ENCODE measurements around the gene PRKCG.
"Not testable (repeated sequence)": the region's sequence is repeated elsewhere in the genome, so short reads cannot be mapped to it uniquely, and the experiment has no call there.

Gene PRKCG

DNA sequence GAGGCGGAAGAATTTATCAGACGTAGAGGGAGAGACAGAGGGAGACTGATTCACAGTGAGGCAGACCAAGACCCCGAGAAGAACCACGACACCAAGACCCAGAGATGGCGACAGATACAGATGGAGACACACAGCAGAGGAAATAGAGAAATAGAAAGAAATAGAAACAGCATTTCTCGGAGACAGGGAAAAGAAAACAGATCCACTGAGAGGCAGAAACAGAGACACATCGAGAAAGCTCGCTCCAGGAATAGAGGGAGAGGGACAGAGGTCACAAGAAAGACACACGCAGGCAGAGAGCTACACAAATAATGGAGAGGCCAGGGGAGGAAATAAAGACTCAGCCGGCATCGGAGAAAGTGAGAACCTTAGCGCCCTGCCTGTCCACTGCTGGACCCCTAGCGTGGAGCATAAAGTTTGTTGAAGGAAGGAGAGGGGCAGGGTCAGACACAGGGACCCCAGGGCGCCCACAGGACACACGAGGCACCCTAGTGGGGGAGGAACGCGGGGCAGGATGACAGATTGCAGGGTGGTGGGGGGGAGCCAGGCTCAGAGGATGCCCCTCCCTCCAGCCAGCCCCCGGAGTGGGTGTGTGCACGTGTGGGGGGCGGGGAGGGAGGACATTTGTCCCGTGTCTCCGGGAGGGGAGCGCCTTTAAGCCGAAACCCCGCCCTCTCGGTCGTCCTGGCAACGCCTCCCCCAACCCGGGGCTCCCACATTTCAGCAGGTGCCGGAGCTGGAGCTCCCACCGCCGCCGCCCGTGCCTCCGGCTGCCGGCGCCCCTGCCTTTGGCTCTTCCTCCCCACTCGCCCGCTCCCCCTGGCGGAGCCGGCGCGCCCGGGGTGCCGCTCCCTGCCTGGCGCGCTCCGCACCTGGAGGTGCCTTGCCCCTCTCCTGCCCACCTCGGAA, at the start of gene PRKCG:
Gene PRKCG (plus strand): TSS at position 716 of the 909 bp plus-strand sequence. CDS start 298 bp downstream, outside the sequence.
- no peak for DNase-seq (ENCODE audit: low read depth in 2 of 2)

- not testable (repeated sequence) for DNase-seq (ENCODE audit: low read depth in 2 of 2)
Observed at GRCh38 chr19:53832861-53833260, 49.1 kb upstream of the PRKCG start.

DNA sequence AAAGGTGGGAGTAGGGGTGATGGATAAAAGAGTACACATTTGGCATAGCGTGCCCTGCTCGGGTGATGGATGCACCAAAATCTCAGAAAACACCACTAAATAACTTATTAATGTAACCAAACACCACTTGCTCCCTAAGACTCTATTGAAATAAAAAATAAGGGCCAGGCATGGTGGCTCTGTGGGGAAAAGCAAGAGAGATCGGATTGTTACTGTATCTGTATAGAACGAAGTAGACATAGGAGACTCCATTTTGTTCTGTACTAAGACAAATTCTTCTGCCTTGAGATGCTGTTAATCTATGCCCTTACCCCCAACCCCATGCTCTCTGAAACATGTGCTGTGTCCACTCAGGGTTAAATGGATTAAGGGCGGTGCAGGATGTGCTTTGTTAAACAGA, 43.6 kb upstream of the PRKCG start:
- not testable (repeated sequence) for DNase-seq (ENCODE audit: low read depth in 2 of 2)

GRCh38 chr19:53840241-53840640, 41.8 kb upstream of the PRKCG start:
- DNase-seq (ENCODE audit: low read depth in 2 of 2): not testable (repeated sequence)

DNA sequence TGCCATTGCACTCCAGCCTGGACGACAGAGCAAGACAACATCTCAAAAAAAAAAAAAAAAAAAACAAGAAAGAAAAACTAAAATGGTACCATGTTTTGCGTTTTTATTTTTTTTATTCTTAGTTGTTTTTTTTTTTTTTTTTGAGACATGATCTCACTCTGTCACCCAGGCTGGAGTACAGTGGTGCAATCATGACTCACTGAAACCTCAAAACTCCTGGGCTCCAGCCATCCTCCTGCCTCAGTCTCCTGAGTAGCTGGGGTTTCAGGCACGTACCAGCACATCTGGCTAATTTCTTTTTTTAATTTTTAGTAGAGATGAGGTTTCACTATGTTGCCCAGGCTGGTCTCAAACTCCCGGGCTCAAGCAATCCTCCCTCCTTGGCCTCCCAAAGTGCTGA, 41.1 kb upstream of the PRKCG start:
- DNase-seq (ENCODE audit: low read depth in 2 of 2): not testable (repeated sequence)

DNA sequence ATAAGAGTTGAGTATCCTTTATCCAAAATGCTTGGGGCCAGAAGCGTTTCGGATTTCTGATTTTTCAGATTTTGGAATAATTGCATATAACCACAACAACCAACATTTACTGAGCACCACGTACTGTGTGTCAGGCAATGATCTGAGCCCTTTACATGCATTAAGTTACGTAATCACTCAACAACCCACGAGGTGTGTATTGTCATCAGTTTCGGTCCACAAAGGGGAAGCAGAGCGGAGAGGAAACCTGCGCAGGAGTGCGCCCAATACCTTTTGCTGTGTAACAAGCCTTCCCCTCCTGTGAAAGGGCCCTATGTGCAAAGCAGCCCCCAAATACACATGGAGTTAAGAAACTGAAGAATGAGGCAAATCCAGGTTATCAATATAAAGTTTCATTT, 37.1 kb upstream of the PRKCG start:
- no peak for DNase-seq (ENCODE audit: low read depth in 2 of 2)

DNA sequence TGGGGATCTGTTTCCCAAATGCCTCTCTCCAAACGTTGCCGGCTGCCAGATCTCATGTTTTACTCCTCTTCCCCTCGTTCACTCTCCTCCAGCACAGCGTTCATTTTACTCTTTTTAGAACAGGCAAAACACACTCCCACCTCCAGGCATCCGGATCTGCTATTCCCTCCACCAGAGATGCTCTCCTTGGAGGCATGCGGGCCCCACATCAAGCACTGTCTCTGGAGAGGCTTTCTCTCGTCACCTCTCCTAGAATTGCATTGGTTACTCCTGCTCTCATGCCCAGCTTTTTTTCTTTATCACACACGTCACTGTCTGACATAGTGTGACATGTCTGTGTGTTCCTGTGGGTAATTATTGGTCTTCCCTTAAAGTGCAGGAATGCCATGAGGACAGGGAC, 34.4 kb upstream of the PRKCG start:
- DNase-seq (ENCODE audit: low read depth in 2 of 2): no peak

- no peak for DNase-seq (ENCODE audit: low read depth in 2 of 2)
Observed at GRCh38 chr19:53849237-53849676, 32.7 kb upstream of the PRKCG start.

- no peak for DNase-seq (ENCODE audit: low read depth in 2 of 2)
Observed at GRCh38 chr19:53853707-53854106, 28.3 kb upstream of the PRKCG start.

- DNase-seq (ENCODE audit: low read depth in 2 of 2): no peak
Observed at GRCh38 chr19:53864308-53864836, 17.6 kb upstream of the PRKCG start.

DNA sequence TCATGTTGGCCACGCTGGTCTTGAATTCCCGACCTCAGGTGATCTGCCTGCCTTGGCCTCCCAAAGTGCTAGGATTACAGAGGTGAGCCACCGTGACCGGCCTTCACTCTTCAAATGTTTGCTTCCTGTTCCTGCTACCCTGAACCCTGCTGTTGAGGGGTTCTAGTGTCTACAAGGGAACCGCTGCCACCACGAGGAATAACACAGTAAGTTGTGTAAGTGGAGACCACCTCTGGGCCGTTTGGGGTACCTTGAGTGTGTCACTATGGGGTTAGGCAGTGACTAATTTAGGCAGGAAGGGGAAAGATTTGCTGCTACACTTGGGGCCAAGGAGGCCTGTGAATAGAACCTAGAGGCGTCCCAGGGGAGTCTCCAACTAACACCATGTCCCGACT, 16.5 kb upstream of the PRKCG start:
- no peak for DNase-seq (ENCODE audit: low read depth in 2 of 2)

DNA sequence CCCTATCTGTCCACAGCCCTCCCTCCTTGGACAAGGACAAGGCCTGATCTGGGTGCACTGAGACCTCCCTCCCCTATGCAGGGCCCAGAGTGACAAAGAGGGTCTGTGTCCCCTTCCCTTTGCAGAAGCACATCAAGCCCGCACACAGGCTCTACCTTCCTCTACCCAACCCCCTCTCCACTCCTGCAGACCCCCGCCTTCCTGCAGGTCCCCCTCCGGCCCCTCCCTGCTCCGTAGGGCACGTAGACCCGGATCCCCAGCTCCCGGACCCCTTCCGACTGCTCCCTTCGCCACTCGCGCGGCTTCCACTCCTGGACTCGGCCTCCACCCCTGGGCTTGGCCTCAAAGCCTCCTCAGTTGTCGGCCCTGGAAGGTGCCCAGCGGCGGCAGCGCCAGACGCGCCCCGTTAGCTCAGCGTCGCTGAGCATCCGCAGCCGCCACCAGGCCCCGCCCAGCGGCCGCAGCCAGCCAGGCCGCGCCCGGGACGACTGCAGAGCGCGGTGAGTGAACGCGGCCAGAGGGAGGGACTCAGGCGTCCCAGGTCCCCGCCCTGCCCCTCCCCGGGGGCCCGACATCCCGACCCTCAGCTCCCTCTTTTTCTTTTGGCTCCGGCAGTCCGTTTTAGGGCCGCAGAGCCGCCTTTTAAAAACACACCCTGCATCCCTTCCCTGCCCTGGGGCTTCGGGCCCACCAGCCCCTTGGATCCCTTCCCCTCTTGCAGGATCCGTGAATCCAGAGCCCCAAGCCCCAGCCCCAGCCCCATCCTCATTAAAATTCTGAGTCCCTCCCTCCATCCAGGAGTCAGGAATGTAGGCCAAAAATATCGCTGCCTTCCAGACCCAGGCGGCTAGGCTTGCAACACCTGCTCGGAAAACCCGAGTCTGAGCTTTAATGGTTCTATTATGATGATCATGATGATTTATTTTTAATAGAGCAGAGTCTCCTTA, 15.8 kb upstream of the PRKCG start:
- DNase-seq (ENCODE audit: low read depth in 2 of 2): peak in 1 of 2 donors; percentile 69

DNA sequence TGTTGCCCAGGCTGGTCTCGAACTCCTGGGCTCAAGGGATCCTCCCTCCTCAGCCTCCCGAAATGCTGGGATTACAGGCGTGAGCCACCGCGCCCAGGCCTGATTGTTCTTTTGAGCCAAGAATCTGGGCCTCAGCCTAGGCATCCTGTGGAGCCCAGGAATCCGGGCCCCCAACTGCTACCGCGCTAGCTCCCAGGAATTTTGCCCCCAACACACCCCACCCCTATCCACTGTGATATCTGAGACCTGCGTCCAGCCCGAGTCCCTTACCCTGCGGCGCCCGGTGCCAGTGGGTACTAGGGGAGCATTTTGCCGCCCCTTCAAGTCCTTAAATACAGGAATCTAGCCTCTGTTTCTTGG, 15.2 kb upstream of the PRKCG start:
- no peak for DNase-seq (ENCODE audit: low read depth in 2 of 2)

- peak; percentile 96 to 99 for DNase-seq (ENCODE audit: low read depth in 2 of 2)
Observed at GRCh38 chr19:53867225-53868090, 14.5 kb upstream of the PRKCG start, which contains the start of gene MYADM. Gene MYADM, plus strand, starts transcription at chr19:53867883. Its CDS starts 5,647 bp downstream, at chr19:53873530.

- peak in 1 of 2 donors; percentile 34 for DNase-seq (ENCODE audit: low read depth in 2 of 2)
Observed at GRCh38 chr19:53868091-53868891, 13.7 kb upstream of the PRKCG start.

DNA sequence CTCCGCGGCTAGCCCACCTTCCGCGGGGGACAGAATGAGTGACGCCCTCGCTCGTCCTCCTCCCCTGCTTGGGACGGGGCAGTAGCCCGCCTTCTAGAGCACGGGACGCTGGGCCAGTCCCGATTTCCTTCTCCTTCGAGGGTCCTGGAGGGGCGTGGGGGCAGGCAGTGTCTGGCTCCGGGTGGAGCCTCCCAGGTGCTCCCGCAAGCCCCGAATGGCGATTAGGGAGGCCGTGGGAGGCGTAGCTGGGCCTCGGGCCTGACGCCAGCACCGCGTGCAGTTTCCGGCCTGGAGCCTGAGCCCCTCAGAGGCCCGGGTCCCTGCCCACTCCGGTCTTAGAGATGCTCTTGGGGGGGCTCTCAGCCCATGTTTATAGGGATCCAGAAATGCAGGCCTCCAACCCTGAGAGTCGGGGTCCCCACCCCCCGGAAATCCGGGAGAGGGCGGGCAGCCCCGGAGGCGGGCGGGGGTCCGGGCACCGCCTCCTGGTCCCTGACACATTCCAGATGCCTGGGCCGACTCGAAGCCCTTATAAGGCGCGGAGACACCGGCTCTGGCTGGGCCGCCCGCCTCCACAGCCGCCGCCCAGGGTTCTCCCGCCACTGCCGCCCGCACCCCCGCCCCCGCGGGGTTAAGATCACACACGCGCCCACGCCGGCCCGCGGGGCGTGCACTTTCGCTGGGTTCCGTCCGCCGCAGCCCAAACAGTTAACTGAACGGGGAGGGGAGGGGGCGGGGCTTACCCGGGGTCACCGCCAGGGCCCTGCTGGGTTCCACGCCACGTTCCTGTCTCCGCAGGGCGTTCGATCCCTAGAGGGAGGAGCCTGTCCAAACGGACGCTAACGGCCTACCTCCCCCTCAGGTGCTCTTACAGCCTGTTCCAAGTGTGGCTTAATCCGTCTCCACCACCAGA, 12.8 kb upstream of the PRKCG start:
- DNase-seq (ENCODE audit: low read depth in 2 of 2): peak; percentile 74 to 80

DNA sequence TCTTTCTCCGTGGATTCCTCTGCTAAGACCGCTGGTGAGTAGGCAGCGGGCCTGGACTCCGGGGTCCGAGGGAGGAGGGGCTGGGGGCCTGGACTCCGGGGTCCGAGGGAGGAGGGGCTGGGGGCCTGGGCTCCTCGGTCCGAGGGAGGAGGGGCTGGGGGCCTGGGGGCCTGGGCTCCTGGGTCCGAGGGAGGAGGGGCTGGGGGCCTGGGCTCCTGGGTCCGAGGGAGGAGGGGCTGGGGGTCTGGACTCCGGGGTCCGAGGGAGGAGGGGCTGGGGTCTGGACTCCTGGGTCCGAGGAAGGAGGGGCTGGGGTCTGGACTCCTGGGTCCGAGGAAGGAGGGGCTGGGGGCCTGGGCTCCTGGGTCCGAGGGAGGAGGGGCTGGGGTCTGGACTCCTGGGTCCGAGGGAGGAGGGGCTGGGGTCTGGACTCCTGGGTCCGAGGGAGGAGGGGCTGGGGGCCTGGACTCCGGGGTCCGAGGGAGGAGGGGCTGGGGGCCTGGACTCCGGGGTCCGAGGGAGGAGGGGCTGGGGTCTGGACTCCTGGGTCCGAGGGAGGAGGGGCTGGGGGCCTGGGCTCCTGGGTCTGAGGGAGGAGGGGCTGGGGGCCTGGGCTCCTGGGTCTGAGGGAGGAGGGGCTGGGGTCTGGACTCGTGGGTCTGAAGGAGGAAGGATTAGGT, 12.1 kb upstream of the PRKCG start:
- DNase-seq (ENCODE audit: low read depth in 2 of 2): not testable (repeated sequence)

DNA sequence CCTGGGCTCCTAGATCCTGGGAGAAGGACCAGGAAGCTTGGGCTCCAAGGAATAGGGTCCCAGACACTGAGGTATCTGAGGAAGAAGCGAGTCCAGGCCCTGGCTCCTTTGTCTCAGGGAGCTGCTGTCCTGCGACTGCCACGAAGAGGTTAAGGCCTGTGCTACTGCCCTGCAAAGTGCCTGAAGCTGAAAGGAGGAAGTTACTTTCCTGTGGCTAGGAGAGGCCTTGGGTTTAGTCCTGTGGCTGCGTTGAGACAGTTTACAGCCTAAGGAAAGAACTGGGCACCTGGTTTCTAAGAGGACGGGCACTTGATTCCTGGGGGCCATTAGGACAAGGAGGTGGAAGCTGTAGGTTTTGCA, 11.5 kb upstream of the PRKCG start:
- DNase-seq (ENCODE audit: low read depth in 2 of 2): no peak

GRCh38 chr19:53871454-53871853, 10.5 kb upstream of the PRKCG start:
- DNase-seq (ENCODE audit: low read depth in 2 of 2): no peak
